GM10847 (cell line): ENCODE measurements around the gene QSOX2.

Experiments used
- POLR2A ChIP-seq: IDR thresholded peaks from 2 replicates; pipeline ENCODE4 v1.6.1; 2011; ENCODE audit not compliant: insufficient read length; ENCODE audit errors: extremely low read depth

The QSOX2 gene

GRCh38 chr9:136229096-136230065 lies 16.2 kb downstream of the QSOX2 start:
- TF ChIP-seq POLR2A: no peak

- no peak for TF ChIP-seq POLR2A
Measured at GRCh38 chr9:136228107-136228875, 17.3 kb downstream of the QSOX2 start.

GRCh38 chr9:136226680-136227407 lies 18.8 kb downstream of the QSOX2 start:
- no peak for TF ChIP-seq POLR2A

GRCh38 chr9:136225748-136226679 lies 19.6 kb downstream of the QSOX2 start:
- TF ChIP-seq POLR2A: no peak

GRCh38 chr9:136225366-136225747 lies 20.3 kb downstream of the QSOX2 start:
- TF ChIP-seq POLR2A: no peak

- no peak for TF ChIP-seq POLR2A
Measured at GRCh38 chr9:136223871-136224640, 21.6 kb downstream of the QSOX2 start.

- no peak for TF ChIP-seq POLR2A
Measured at GRCh38 chr9:136222906-136223285, 22.7 kb downstream of the QSOX2 start.

- TF ChIP-seq POLR2A: no peak
Measured at GRCh38 chr9:136222166-136222905, 23.3 kb downstream of the QSOX2 start.

GRCh38 chr9:136220017-136220729 lies 25.4 kb downstream of the QSOX2 start:
- TF ChIP-seq POLR2A: no peak

GRCh38 chr9:136219276-136219675 lies 26.3 kb downstream of the QSOX2 start:
- TF ChIP-seq POLR2A: no peak

- no peak for TF ChIP-seq POLR2A
Measured at GRCh38 chr9:136218673-136219072, 26.9 kb downstream of the QSOX2 start.

- TF ChIP-seq POLR2A: no peak
Measured at GRCh38 chr9:136218271-136218670, 27.3 kb downstream of the QSOX2 start.
